Thyroid gland (tissue), 4 donors: Measurements from ENCODE around the gene LPP. TPM values are rescaled to one million over a fixed set of nuclear protein-coding genes. Genes with fewer than 3 reads are reported as not detected.
A peak's percentile ranks its signal among the peaks of the same experiment; 100 is the strongest.

Experiments used
- DNase-seq, 2 donors: peaks; one replicate each; pipeline ENCODE4 v3.0.0-alpha.2; 2019
- H3K27ac ChIP-seq, 3 donors: fragments of 200-600 bp; sonication (generic); 1 replicate in 2 of 3; 2 replicates in 1 of 3; pipeline ENCODE4 v1.5.1; 2016 to 2019; ENCODE audit warnings: mild to moderate bottlenecking in 1 of 3, moderate library complexity in 1 of 3
- H3K27me3 ChIP-seq: fragments of 200-600 bp; sonication (generic); one replicate; pipeline ENCODE4 v1.5.1; 2019
- H3K36me3 ChIP-seq, 2 donors: fragments of 200-600 bp; sonication (generic); one replicate each; pipeline ENCODE4 v1.5.1; 2016 to 2019
- H3K4me1 ChIP-seq, 2 donors: fragments of 200-600 bp; sonication (generic); one replicate each; pipeline ENCODE4 v1.5.1; 2017 to 2019
- H3K4me3 ChIP-seq, 3 donors: fragments of 200-600 bp; sonication (generic); replicated peaks in 1 of 3; 1 replicate in 2 of 3; 2 replicates in 1 of 3; pipeline ENCODE4 v1.5.1; 2016; ENCODE audit warnings: mild to moderate bottlenecking in 1 of 3
- H3K9me3 ChIP-seq: fragments of 200-600 bp; sonication (generic); one replicate; pipeline ENCODE4 v1.5.1; 2017
- CTCF ChIP-seq, 6 experiments: fragments of 200-600 bp in 3 of 6; fragments of 450-650 bp in 3 of 6; sonication (generic) in 3 of 6; IDR thresholded peaks; one replicate each; pipeline ENCODE4 v1.5.1; 2016 to 2019; ENCODE audit warnings: antibody characterized with exemption in 6 of 6, mild to moderate bottlenecking in 2 of 6, inconsistent platforms in 1 of 6, moderate library complexity in 1 of 6
- POLR2A ChIP-seq, 2 donors: fragments of 450-650 bp; IDR thresholded peaks; one replicate each; pipeline ENCODE4 v1.6.1; 2017; ENCODE audit warnings: antibody characterized with exemption in 2 of 2, mild to moderate bottlenecking in 2 of 2, moderate library complexity in 1 of 2
- WGBS, 2 donors: methylation state at CpG; one replicate each; pipeline ENCODE4 v1.1.5; 2017; 5-methylcytosine and 5-hydroxymethylcytosine counted together
- intact Hi-C: fragments of 100-400 bp; cut with DNase I; formaldehyde crosslinking; loops from one replicate; pipeline ENCODE4 v1.15.1; 2023
- total RNA-seq, 4 donors: library from RNA; depleted of rRNA; stranded (reverse); fragments of >200 nt; gene quantifications; one replicate each; pipeline ENCODE4 v1.2.3, GENCODE V29; 2016

The LPP gene
- total RNA-seq, 4 donors from 2014 or later: 79.0 to 141 (median 82.8) TPM

GRCh38 chr3:188624384-188624783 lies 470.4 kb downstream of the LPP start:
- H3K4me1 ChIP-seq: peaks cover 14 to 15% of the 10 kb centered on the region in 2 donors
- intact Hi-C loops: loop anchor here (10.0 kb wide), 1 partner anchor 880 kb away; the partner anchor contains the start of gene BCL6
- H3K4me3 ChIP-seq: no peak overlapping the region
- H3K9me3 ChIP-seq: no peaks in the 10 kb centered on the region
- 18 to 24% methylated on average over 3 of the region's 3 CpGs for WGBS, 2 donors
- H3K27ac ChIP-seq: peak overlapping the region; percentile 83 to 94 (median 89)
- DNase-seq: peak; percentile 81 to 82
- H3K27me3 ChIP-seq: no peaks in the 10 kb centered on the region
- no peaks in the 10 kb centered on the region for H3K36me3 ChIP-seq
- TF ChIP-seq POLR2A (IDR thresholded peaks at IDR 0.05): no peak
- TF ChIP-seq CTCF (IDR thresholded peaks at IDR 0.05): no peak

- intact Hi-C loops: loop anchor here (10.0 kb wide), 1 partner anchor 880 kb away; the partner anchor contains the start of gene BCL6
- Histone ChIP-seq H3K4me1 (peaks cover 14 to 15% of the 10 kb centered on the region in 2 donors), H3K27ac (peak overlapping the region; percentile 69 to 88 (median 83))
These were observed 470.9 kb downstream of the LPP start for GRCh38 chr3:188624828-188625227.

GRCh38 chr3:188627652-188628051 lies 473.7 kb downstream of the LPP start:
- Histone ChIP-seq H3K9me3 (no peaks in the 10 kb centered on the region), H3K36me3 (no peaks in the 10 kb centered on the region), H3K4me1 (peaks cover 14 to 15% of the 10 kb centered on the region in 2 donors), H3K27ac (no peak overlapping the region), H3K4me3 (no peak overlapping the region), H3K27me3 (no peaks in the 10 kb centered on the region)
- TF ChIP-seq CTCF (IDR thresholded peaks at IDR 0.05): no peak
- TF ChIP-seq POLR2A (IDR thresholded peaks at IDR 0.05): no peak
- intact Hi-C loops: loop anchor here (10.0 kb wide), 1 partner anchor 883 kb away; the partner anchor contains the start of gene BCL6
- no peak for DNase-seq

More at GRCh38 chr3:188624828-188625227, 470.9 kb downstream of the LPP start:
- Histone ChIP-seq H3K9me3 (no peaks in the 10 kb centered on the region), H3K36me3 (no peaks in the 10 kb centered on the region), H3K4me3 (no peak overlapping the region), H3K27me3 (no peaks in the 10 kb centered on the region)
- DNase-seq: no peak
- TF ChIP-seq POLR2A (IDR thresholded peaks at IDR 0.05) (no peak), CTCF (IDR thresholded peaks at IDR 0.05) (no peak)

GRCh38 chr3:188631291-188632010 lies 477.5 kb downstream of the LPP start:
- TF ChIP-seq CTCF (IDR thresholded peaks at IDR 0.05): no peak
- no peak for TF ChIP-seq POLR2A (IDR thresholded peaks at IDR 0.05)
- DNase-seq: no peak
- no peaks in the 10 kb centered on the region for H3K27me3 ChIP-seq
- H3K27ac ChIP-seq: no peak overlapping the region
- H3K4me1 ChIP-seq: peaks cover 9 to 12% of the 10 kb centered on the region in 2 donors
- no peak overlapping the region for H3K4me3 ChIP-seq
- no peaks in the 10 kb centered on the region for H3K9me3 ChIP-seq
- WGBS, 2 donors: 95 to 96% methylated on average over 5 of the region's 5 CpGs
- H3K36me3 ChIP-seq: no peaks in the 10 kb centered on the region
- intact Hi-C loops: no loop called here

- Histone ChIP-seq H3K4me3 (no peak overlapping the region), H3K36me3 (no peaks in the 10 kb centered on the region), H3K27me3 (no peaks in the 10 kb centered on the region), H3K27ac (no peak overlapping the region), H3K9me3 (no peaks in the 10 kb centered on the region), H3K4me1 (peaks cover 9 to 12% of the 10 kb centered on the region in 2 donors)
- TF ChIP-seq POLR2A (IDR thresholded peaks at IDR 0.05) (no peak), CTCF (IDR thresholded peaks at IDR 0.05) (no peak)
- DNase-seq: no peak
- intact Hi-C loops: no loop called here
- WGBS, 2 donors: 99% methylated on average over 4 of the region's 4 CpGs
These were observed 479.2 kb downstream of the LPP start for GRCh38 chr3:188633206-188633605.
